ENCODE measurements around the gene EMP2. TPM values are rescaled to one million over a fixed set of nuclear protein-coding genes. Genes with fewer than 3 reads are reported as not detected.
"Not testable (repeated sequence)": the region's sequence is repeated elsewhere in the genome, so short reads cannot be mapped to it uniquely, and the experiment has no call there.

The EMP2 gene
- polyA plus RNA-seq, 2 of the 4 experiments (the other 2 are of a cell fraction), result 14.2 to 21.4 TPM

- Histone ChIP-seq H3K27ac (no peak overlapping the region), H3K9me3 (no peaks in the 10 kb centered on the region), H3K4me2 (no peak overlapping the region), H3K4me1 (no peaks in the 10 kb centered on the region), H3K4me3 (no peak overlapping the region)
- CTCF ChIA-PET, result interaction anchor here (0.6 to 1.3 kb wide), 4 partner anchors 13 to 357 kb away, joined by 3 to 7 read pairs (median 3); partner anchors contain the start of gene EMP2
- FAIRE-seq (no peak), DNase-seq (ENCODE audit: low read depth in 1 of 2, low spot score in 1 of 2) (no peak), ATAC-seq (no peak)
- 90% methylated on average over 3 of the region's 3 CpGs for whole genome bisulfite sequencing (ENCODE audit: missing lambda C conversion rate)
- TF ChIP-seq BCL3 (IDR thresholded peaks at IDR 0.05), result no peak
- TF ChIP-seq ATOH8 (CRISPR knock-in tag; IDR thresholded peaks at IDR 0.05; ENCODE audit: low read depth), result no peak
- no peak for TF ChIP-seq RNF2 (IDR thresholded peaks at IDR 0.05; ENCODE audit: borderline replicate concordance, low read depth)
- no peak for TF ChIP-seq EHF (CRISPR knock-in tag; IDR thresholded peaks at IDR 0.05)
- TF ChIP-seq HEYL (CRISPR knock-in tag; IDR thresholded peaks at IDR 0.05), result no peak
- TF ChIP-seq NR3C1 (IDR thresholded peaks at IDR 0.05), result no peak
- TF ChIP-seq RAD21 (conservative IDR thresholded peaks at IDR 0.05 in 1 of 2, IDR thresholded peaks at IDR 0.05 in 1 of 2), result no peak
- TF ChIP-seq FOXS1 (CRISPR knock-in tag; IDR thresholded peaks at IDR 0.05), result no peak
- TF ChIP-seq CHD4 (IDR thresholded peaks at IDR 0.05; ENCODE audit: borderline replicate concordance), result no peak
- TF ChIP-seq HES2 (IDR thresholded peaks at IDR 0.05), result no peak
- TF ChIP-seq CHD2 (IDR thresholded peaks at IDR 0.05; ENCODE audit: low read length, partially characterized antibody), result no peak
- TF ChIP-seq KDM1A (IDR thresholded peaks at IDR 0.05; ENCODE audit: low read depth), result no peak
- no peak for TF ChIP-seq ZFP36 (IDR thresholded peaks at IDR 0.05; ENCODE audit: borderline replicate concordance, partially characterized antibody)
- no peak for TF ChIP-seq E2F6 (IDR thresholded peaks at IDR 0.05; ENCODE audit: borderline replicate concordance, low read depth)
- TF ChIP-seq TP53 (CRISPR knock-in tag; IDR thresholded peaks at IDR 0.05), result no peak
- TF ChIP-seq ELK1 (IDR thresholded peaks at IDR 0.05; ENCODE audit: low read depth, low read length), result no peak
- no peak for TF ChIP-seq FOSB (CRISPR knock-in tag; IDR thresholded peaks at IDR 0.05)
- no peak for TF ChIP-seq NPAS2 (CRISPR knock-in tag; IDR thresholded peaks at IDR 0.05; ENCODE audit: borderline replicate concordance)
- no peak for TF ChIP-seq MAX (IDR thresholded peaks at IDR 0.05)
- POLR2A ChIA-PET, result interaction anchor here (1.1 kb wide), 1 partner anchor 183 kb away, joined by 3 read pairs; no protein-coding TSS in a partner anchor
Measured at GRCh38 chr16:10561425-10561824, 19.0 kb downstream of the EMP2 start.

- no peak for DNase-seq (ENCODE audit: low read depth in 1 of 2, low spot score in 1 of 2)
- 73% methylated on average over 3 of the region's 3 CpGs for WGBS (ENCODE audit: missing lambda C conversion rate)
- no peak overlapping the region for H3K27ac ChIP-seq
- H3K4me2 ChIP-seq, result no peak overlapping the region
- no peak for ATAC-seq
- no peak for TF ChIP-seq MAFK (IDR thresholded peaks at IDR 0.05; ENCODE audit: partially characterized antibody)
- TF ChIP-seq ESRRA (IDR thresholded peaks at IDR 0.05; ENCODE audit: borderline replicate concordance, low read length), result no peak
- TF ChIP-seq E2F6 (IDR thresholded peaks at IDR 0.05; ENCODE audit: borderline replicate concordance, low read depth), result no peak
- no peak for TF ChIP-seq CHD4 (IDR thresholded peaks at IDR 0.05; ENCODE audit: borderline replicate concordance)
- TF ChIP-seq RFX5 (IDR thresholded peaks at IDR 0.05), result no peak
- no peak for FAIRE-seq
- CTCF ChIA-PET, result interaction anchor here (0.6 to 1.2 kb wide), 4 partner anchors 9 to 42 kb away, joined by 3 read pairs; partner anchors contain the start of gene EMP2
- H3K9me3 ChIP-seq, result no peaks in the 10 kb centered on the region
- H3K4me3 ChIP-seq, result no peak overlapping the region
- POLR2A ChIA-PET, result no interaction called here
- H3K4me1 ChIP-seq, result no peaks in the 10 kb centered on the region
Measured at GRCh38 chr16:10561001-10561400, 19.4 kb downstream of the EMP2 start.

GRCh38 chr16:10559792-10560191 lies 20.6 kb downstream of the EMP2 start:
- POLR2A ChIA-PET; FAIRE-seq; H3K9me3 ChIP-seq; DNase-seq (ENCODE audit: low read depth in 1 of 2, low spot score in 1 of 2); H3K4me2 ChIP-seq; H3K4me3 ChIP-seq; H3K27ac ChIP-seq; H3K4me1 ChIP-seq; ATAC-seq: not testable (repeated sequence)
- WGBS (ENCODE audit: missing lambda C conversion rate), result 92% methylated on average over 4 of the region's 4 CpGs
- CTCF ChIA-PET, result interaction anchor here (0.7 kb wide), 1 partner anchor 21 kb away, joined by 3 read pairs; the partner anchor contains the start of gene EMP2

Measured in A549 (cell line).